Naive thymus-derived CD4-positive, alpha-beta T cell (primary cell): ENCODE data around the gene SMC1B. TPM values are rescaled to one million over a fixed set of nuclear protein-coding genes. Genes with fewer than 3 reads are reported as not detected.
A peak's percentile ranks its signal among the peaks of the same experiment; 100 is the strongest.
"Not testable (repeated sequence)": the region's sequence is repeated elsewhere in the genome, so short reads cannot be mapped to it uniquely, and the experiment has no call there.

Experiments
- ATAC-seq: fragments of 150-1000 bp; cut with Tn5 transposase; 2 replicates; pipeline ENCODE4 v1.10.0; 2021; ENCODE audit warnings: mild to moderate bottlenecking, moderate library complexity
- CTCF ChIA-PET: fragments of 350-600 bp; sonication (Branson Sonifier 250); formaldehyde crosslinking; loops from one replicate; lab custom pipeline; 2021; ENCODE audit warnings: antibody characterized with exemption; lab: Charles Lee
- POLR2A ChIA-PET: fragments of 350-600 bp; sonication (Branson Sonifier 250); formaldehyde crosslinking; loops from one replicate; lab custom pipeline; 2021; ENCODE audit warnings: antibody characterized with exemption, inconsistent platforms; lab: Charles Lee
- DNase-seq, 9 donors: peaks; one replicate each; pipeline versions ENCODE4 v3.0.0 to v3.0.0-alpha.2; 2020 to 2022; ENCODE audit warnings: mixed read lengths in 1 of 9
- H3K27ac ChIP-seq: one replicate; pipeline ENCODE4 v1.7.0; 2013; ENCODE audit warnings: mild to moderate bottlenecking, low read depth, low read length, moderate library complexity
- H3K27me3 ChIP-seq, 2 donors: one replicate each; pipeline ENCODE4 v1.7.0; 2013; ENCODE audit warnings: low read length in 2 of 2, mild to moderate bottlenecking in 2 of 2, moderate library complexity in 2 of 2; ENCODE audit not compliant: control insufficient read depth in 2 of 2, insufficient read depth in 2 of 2
- H3K36me3 ChIP-seq, 3 experiments: 1 replicate in 2 of 3; 2 replicates in 1 of 3; pipeline ENCODE4 v1.7.0; 2013; ENCODE audit warnings: low read length in 3 of 3, mild to moderate bottlenecking in 3 of 3, moderate library complexity in 1 of 3; ENCODE audit not compliant: insufficient read depth in 3 of 3, control insufficient read depth in 2 of 3
- H3K4me1 ChIP-seq, 2 donors: one replicate each; pipeline ENCODE4 v1.7.0; 2013; ENCODE audit warnings: low read length in 2 of 2, mild to moderate bottlenecking in 2 of 2, moderate library complexity in 1 of 2; ENCODE audit not compliant: control insufficient read depth in 2 of 2, insufficient read depth in 2 of 2
- H3K4me3 ChIP-seq: 2 replicates; pipeline ENCODE4 v1.7.0; 2013; ENCODE audit warnings: mild to moderate bottlenecking, low read length
- H3K9me3 ChIP-seq, 3 experiments: 1 replicate in 2 of 3; 2 replicates in 1 of 3; pipeline ENCODE4 v1.7.0; 2013; ENCODE audit warnings: low read length in 3 of 3; ENCODE audit not compliant: control insufficient read depth in 2 of 3
- H3K27ac Mint-ChIP-seq, 9 donors: one replicate each; pipeline ENCODE4 v1.8.0; 2020 to 2022; ENCODE audit warnings: mixed read lengths in 9 of 9, mild to moderate bottlenecking in 8 of 9, moderate library complexity in 5 of 9, inconsistent platforms in 2 of 9
- H3K27me3 Mint-ChIP-seq, 5 donors: one replicate each; pipeline ENCODE4 v1.8.0; 2021 to 2022; ENCODE audit warnings: mixed read lengths in 5 of 5, mild to moderate bottlenecking in 1 of 5
- H3K36me3 Mint-ChIP-seq, 5 donors: one replicate each; pipeline ENCODE4 v1.8.0; 2020 to 2022; ENCODE audit warnings: mixed read lengths in 5 of 5, mild to moderate bottlenecking in 3 of 5, inconsistent platforms in 1 of 5
- H3K4me1 Mint-ChIP-seq, 7 donors: one replicate each; pipeline ENCODE4 v1.8.0; 2020 to 2022; ENCODE audit warnings: mixed read lengths in 7 of 7, mild to moderate bottlenecking in 3 of 7, inconsistent platforms in 1 of 7
- H3K4me3 Mint-ChIP-seq, 10 donors: one replicate each; pipeline ENCODE4 v1.8.0; 2020 to 2022; ENCODE audit warnings: mild to moderate bottlenecking in 10 of 10, mixed read lengths in 10 of 10, moderate library complexity in 6 of 10, inconsistent platforms in 2 of 10
- H3K9me3 Mint-ChIP-seq, 11 donors: one replicate each; pipeline ENCODE4 v1.8.0; 2020 to 2022; ENCODE audit warnings: mixed read lengths in 11 of 11, mild to moderate bottlenecking in 4 of 11, inconsistent platforms in 1 of 11, moderate library complexity in 1 of 11
- intact Hi-C, 2 donors: fragments of 100-400 bp; cut with micrococcal nuclease; formaldehyde crosslinking; loops; one replicate each; pipeline ENCODE4 v1.15.1; 2023
- polyA plus RNA-seq, 2 donors: library from polyadenylated mRNA; unstranded; fragments of 300-500 nt; fragmentation: Illumina TruSeq; gene quantifications; one replicate each; pipeline ENCODE4 v1.2.3, GENCODE V29; 2021
- total RNA-seq, 6 experiments: library from RNA in 5 of 6; stranded (reverse) in 5 of 6; gene quantifications; 1 replicate in 5 of 6; 2 replicates in 1 of 6; pipeline ENCODE4 v1.2.3 and lab custom pipeline; 2021 to 2026

SMC1B gene
- total and polyA plus RNA-seq, 7 experiments from 2014 or later, result 0.11 to 0.70 TPM; not detected in 5

GRCh38 chr22:45450921-45451651, 37.7 kb upstream of the SMC1B start:
- no peak overlapping the region for H3K4me3 Mint-ChIP-seq
- no peak for DNase-seq
- H3K36me3 Mint-ChIP-seq, result no peaks in the 10 kb centered on the region
- POLR2A ChIA-PET, result no interaction called here
- H3K4me1 Mint-ChIP-seq, result no peaks in the 10 kb centered on the region
- no peak for ATAC-seq
- H3K9me3 Mint-ChIP-seq, result no peaks in the 10 kb centered on the region
- H3K4me1 ChIP-seq, result no peaks in the 10 kb centered on the region
- H3K27ac Mint-ChIP-seq, result no peak overlapping the region
- H3K27me3 Mint-ChIP-seq, result peaks cover 0 to 6% (median 0%) of the 10 kb centered on the region in 5 donors
- H3K4me3 ChIP-seq, result no peak overlapping the region
- no peaks in the 10 kb centered on the region for H3K36me3 ChIP-seq
- CTCF ChIA-PET, result no interaction called here
- intact Hi-C loops, result no loop called here
- no peak overlapping the region for H3K27ac ChIP-seq
- H3K9me3 ChIP-seq, result no peaks in the 10 kb centered on the region
- H3K27me3 ChIP-seq, result no peaks in the 10 kb centered on the region

- Histone ChIP-seq H3K27ac (no peak overlapping the region), H3K4me3 (no peak overlapping the region), H3K27me3 (no peaks in the 10 kb centered on the region), H3K36me3 (no peaks in the 10 kb centered on the region), H3K9me3 (no peaks in the 10 kb centered on the region), H3K4me1 (no peaks in the 10 kb centered on the region)
- intact Hi-C loops, result no loop called here
- ChIA-PET CTCF (interaction anchor here (0.9 kb wide), 1 partner anchor 155 kb away, joined by 3 read pairs; no protein-coding TSS in a partner anchor), POLR2A (no interaction called here)
- no peaks in the 10 kb centered on the region for H3K9me3 Mint-ChIP-seq
- H3K4me1 Mint-ChIP-seq, result no peaks in the 10 kb centered on the region
- no peak overlapping the region for H3K4me3 Mint-ChIP-seq
- no peak overlapping the region for H3K27ac Mint-ChIP-seq
- DNase-seq (no peak), ATAC-seq (no peak)
- H3K27me3 Mint-ChIP-seq, result peaks cover 0 to 6% (median 0%) of the 10 kb centered on the region in 5 donors
- H3K36me3 Mint-ChIP-seq, result no peaks in the 10 kb centered on the region
Measured at GRCh38 chr22:45450101-45450785, 36.8 kb upstream of the SMC1B start.

GRCh38 chr22:45449442-45449841, 36.0 kb upstream of the SMC1B start:
- H3K27ac Mint-ChIP-seq, POLR2A ChIA-PET, H3K36me3 Mint-ChIP-seq, H3K4me3 Mint-ChIP-seq, H3K27ac ChIP-seq, DNase-seq, intact Hi-C loops, H3K4me1 ChIP-seq, H3K4me1 Mint-ChIP-seq, H3K4me3 ChIP-seq, H3K9me3 ChIP-seq, H3K9me3 Mint-ChIP-seq, H3K36me3 ChIP-seq, H3K27me3 ChIP-seq, H3K27me3 Mint-ChIP-seq, ATAC-seq: not testable (repeated sequence)
- CTCF ChIA-PET, result interaction anchor here (0.9 kb wide), 1 partner anchor 154 kb away, joined by 3 read pairs; no protein-coding TSS in a partner anchor

GRCh38 chr22:45448431-45448830, 35.0 kb upstream of the SMC1B start:
- Mint-ChIP-seq H3K9me3 (no peaks in the 10 kb centered on the region), H3K4me3 (no peak overlapping the region), H3K27ac (no peak overlapping the region), H3K27me3 (peaks cover 0 to 6% (median 0%) of the 10 kb centered on the region in 5 donors), H3K4me1 (no peaks in the 10 kb centered on the region), H3K36me3 (no peaks in the 10 kb centered on the region)
- H3K27me3 ChIP-seq, result no peaks in the 10 kb centered on the region
- H3K36me3 ChIP-seq, result no peaks in the 10 kb centered on the region
- H3K4me3 ChIP-seq, result no peak overlapping the region
- no peaks in the 10 kb centered on the region for H3K9me3 ChIP-seq
- intact Hi-C loops, result no loop called here
- H3K4me1 ChIP-seq, result no peaks in the 10 kb centered on the region
- ChIA-PET POLR2A (no interaction called here), CTCF (no interaction called here)
- DNase-seq (no peak), ATAC-seq (no peak)
- no peak overlapping the region for H3K27ac ChIP-seq

- CTCF ChIA-PET, H3K27ac ChIP-seq, DNase-seq, H3K36me3 ChIP-seq, H3K4me3 Mint-ChIP-seq, H3K4me3 ChIP-seq, H3K27ac Mint-ChIP-seq, H3K36me3 Mint-ChIP-seq, POLR2A ChIA-PET, H3K9me3 Mint-ChIP-seq, H3K27me3 ChIP-seq, H3K4me1 ChIP-seq, ATAC-seq, intact Hi-C loops, H3K4me1 Mint-ChIP-seq, H3K9me3 ChIP-seq, H3K27me3 Mint-ChIP-seq: not testable (repeated sequence)
Measured at GRCh38 chr22:45447596-45447995, 34.2 kb upstream of the SMC1B start.

GRCh38 chr22:45446216-45446615, 32.8 kb upstream of the SMC1B start:
- ATAC-seq (no peak), DNase-seq (no peak)
- Mint-ChIP-seq H3K27ac (no peak overlapping the region), H3K27me3 (peaks cover 0 to 6% (median 0%) of the 10 kb centered on the region in 5 donors), H3K4me1 (peaks cover 0 to 2% (median 1%) of the 10 kb centered on the region in 7 donors), H3K9me3 (no peaks in the 10 kb centered on the region), H3K4me3 (peak overlapping the region in 1 of 10 donors; percentile 58), H3K36me3 (no peaks in the 10 kb centered on the region)
- no peaks in the 10 kb centered on the region for H3K9me3 ChIP-seq
- CTCF ChIA-PET, result no interaction called here
- no peaks in the 10 kb centered on the region for H3K36me3 ChIP-seq
- no peak overlapping the region for H3K27ac ChIP-seq
- H3K4me1 ChIP-seq, result peaks cover 0 to 2% of the 10 kb centered on the region in 2 donors
- intact Hi-C loops, result no loop called here
- no peaks in the 10 kb centered on the region for H3K27me3 ChIP-seq
- POLR2A ChIA-PET, result no interaction called here
- no peak overlapping the region for H3K4me3 ChIP-seq
